Skeletal muscle tissue (tissue), 4 donors: ENCODE data around the gene FOXJ3. TPM values are rescaled to one million over a fixed set of nuclear protein-coding genes. Genes with fewer than 3 reads are reported as not detected.
A peak's percentile ranks its signal among the peaks of the same experiment; 100 is the strongest.

Source experiments
- H3K27ac ChIP-seq: one replicate; pipeline ENCODE4 v1.7.0; 2013; ENCODE audit warnings: mild to moderate bottlenecking, low read depth, low read length, inconsistent platforms
- H3K27me3 ChIP-seq, 3 donors: one replicate each; pipeline ENCODE4 v1.7.0; 2013; ENCODE audit warnings: low read length in 3 of 3; ENCODE audit not compliant: control insufficient read depth in 3 of 3, insufficient read depth in 3 of 3
- H3K36me3 ChIP-seq, 3 donors: one replicate each; pipeline ENCODE4 v1.7.0; 2013; ENCODE audit warnings: low read length in 3 of 3; ENCODE audit not compliant: control insufficient read depth in 3 of 3, insufficient read depth in 3 of 3
- H3K4me1 ChIP-seq, 3 donors: one replicate each; pipeline ENCODE4 v1.7.0; 2013; ENCODE audit warnings: low read length in 3 of 3, mild to moderate bottlenecking in 3 of 3; ENCODE audit not compliant: control insufficient read depth in 3 of 3, insufficient read depth in 3 of 3
- H3K4me3 ChIP-seq, 3 donors: one replicate each; pipeline ENCODE4 v1.7.0; 2013; ENCODE audit warnings: low read length in 3 of 3
- H3K9ac ChIP-seq, 3 donors: one replicate each; pipeline ENCODE4 v1.7.0; 2013; ENCODE audit warnings: low read length in 3 of 3, mild to moderate bottlenecking in 3 of 3, moderate library complexity in 2 of 3, low read depth in 1 of 3
- H3K9me3 ChIP-seq, 3 donors: one replicate each; pipeline ENCODE4 v1.7.0; 2013; ENCODE audit warnings: low read length in 3 of 3; ENCODE audit not compliant: control insufficient read depth in 3 of 3
- total RNA-seq: library from RNA; depleted of rRNA; stranded (reverse); fragments of >200 nt; gene quantifications from one replicate; pipeline ENCODE4 v1.2.3, GENCODE V29; 2014
- donor health status: Osteomylitis.

The FOXJ3 gene
- total RNA-seq, 1 donor from 2014 or later: 65.2 TPM

- H3K9me3 ChIP-seq: no peaks in the 10 kb centered on the region
- H3K4me1 ChIP-seq: peaks cover 8 to 25% (median 8%) of the 10 kb centered on the region in 3 donors
- H3K9ac ChIP-seq: no peak overlapping the region
- H3K36me3 ChIP-seq: no peaks in the 10 kb centered on the region
- H3K4me3 ChIP-seq: no peak overlapping the region
- no peak overlapping the region for H3K27ac ChIP-seq
- no peaks in the 10 kb centered on the region for H3K27me3 ChIP-seq
Observed at GRCh38 chr1:42313970-42314369, 21.1 kb downstream of the FOXJ3 start.

DNA sequence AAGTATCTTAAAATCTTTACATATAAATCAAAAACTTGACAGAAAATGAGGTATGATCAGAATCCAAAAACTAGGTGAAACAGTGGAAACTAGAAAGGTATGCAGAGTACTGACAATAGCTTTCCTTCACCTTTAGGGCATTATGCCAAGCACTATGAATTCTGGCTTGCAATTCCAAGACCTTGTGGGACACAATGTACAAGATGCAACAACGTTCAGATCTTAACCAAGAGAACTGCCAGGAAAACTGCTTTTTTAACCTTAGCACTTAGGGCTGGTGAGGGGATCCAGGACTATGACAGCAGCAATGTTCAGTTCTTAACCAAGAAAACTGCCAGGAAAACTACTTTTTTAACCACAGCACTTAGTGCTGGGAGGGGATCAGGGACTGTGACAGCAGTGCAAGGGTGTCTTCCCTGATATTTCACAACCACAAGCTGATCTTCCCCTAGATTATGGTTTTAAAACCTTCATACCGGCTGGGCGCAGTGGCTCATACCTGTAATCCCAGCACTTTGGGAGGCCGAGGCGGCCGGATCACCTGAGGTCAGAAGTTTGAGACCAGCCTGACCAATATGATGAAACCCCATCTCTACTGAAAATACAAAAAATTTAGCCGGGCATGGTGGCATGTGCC is 22.3 kb downstream of the FOXJ3 start:
- Histone ChIP-seq H3K9me3 (no peaks in the 10 kb centered on the region), H3K36me3 (no peaks in the 10 kb centered on the region), H3K27ac (no peak overlapping the region), H3K4me3 (no peak overlapping the region), H3K27me3 (no peaks in the 10 kb centered on the region), H3K4me1 (peaks cover 4 to 23% (median 8%) of the 10 kb centered on the region in 3 donors), H3K9ac (peak overlapping the region in 1 of 3 donors; percentile 34)

DNA sequence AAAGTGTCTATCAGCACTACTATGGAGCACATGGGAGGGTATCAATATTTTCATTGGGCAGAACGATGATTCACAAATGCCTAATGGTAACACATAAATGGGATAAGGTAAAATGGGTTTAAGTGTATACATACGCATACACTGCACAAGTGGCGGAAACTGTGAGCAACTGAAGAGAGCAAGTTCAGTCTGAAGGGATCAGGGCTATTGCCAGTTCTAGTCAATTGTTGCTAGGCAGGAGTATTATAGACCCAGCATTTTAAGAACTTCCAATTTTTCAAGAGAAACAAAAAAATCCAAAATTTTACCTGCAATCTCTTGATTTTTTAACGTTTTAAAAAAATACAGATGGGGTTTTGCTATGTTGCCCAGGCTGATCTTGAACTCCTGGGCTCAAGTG is 23.1 kb downstream of the FOXJ3 start:
- no peak overlapping the region for H3K4me3 ChIP-seq
- no peak overlapping the region for H3K9ac ChIP-seq
- no peaks in the 10 kb centered on the region for H3K36me3 ChIP-seq
- peaks cover 4 to 23% (median 8%) of the 10 kb centered on the region in 3 donors for H3K4me1 ChIP-seq
- no peaks in the 10 kb centered on the region for H3K27me3 ChIP-seq
- no peaks in the 10 kb centered on the region for H3K9me3 ChIP-seq
- H3K27ac ChIP-seq: no peak overlapping the region

DNA sequence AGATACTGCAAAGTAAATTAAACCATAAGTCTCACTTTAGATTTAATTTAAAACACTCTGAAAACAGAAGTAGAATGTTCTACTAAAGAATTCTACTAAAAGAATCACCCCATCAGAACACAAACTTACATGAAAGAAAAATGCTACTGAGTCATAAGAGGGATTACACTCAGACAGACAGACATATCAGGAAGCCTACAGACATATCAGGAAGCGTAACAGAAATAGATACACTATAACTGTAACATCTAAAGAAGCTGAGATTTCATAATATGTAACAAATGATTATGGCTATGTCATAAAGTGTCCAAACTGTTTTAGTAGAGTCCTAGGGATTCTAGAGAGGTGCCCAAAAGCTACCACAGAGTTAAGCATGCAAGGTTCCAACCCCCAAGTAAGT is 23.9 kb downstream of the FOXJ3 start:
- H3K27me3 ChIP-seq: no peaks in the 10 kb centered on the region
- no peak overlapping the region for H3K27ac ChIP-seq
- H3K36me3 ChIP-seq: no peaks in the 10 kb centered on the region
- peaks cover 4 to 23% (median 8%) of the 10 kb centered on the region in 3 donors for H3K4me1 ChIP-seq
- no peak overlapping the region for H3K9ac ChIP-seq
- H3K4me3 ChIP-seq: no peak overlapping the region
- H3K9me3 ChIP-seq: no peaks in the 10 kb centered on the region

- no peak overlapping the region for H3K9ac ChIP-seq
- H3K4me1 ChIP-seq: peaks cover 0 to 2% (median 0%) of the 10 kb centered on the region in 3 donors
- no peak overlapping the region for H3K27ac ChIP-seq
- no peak overlapping the region for H3K4me3 ChIP-seq
- peaks cover 0 to 4% (median 3%) of the 10 kb centered on the region in 3 donors for H3K36me3 ChIP-seq
- no peaks in the 10 kb centered on the region for H3K27me3 ChIP-seq
- no peaks in the 10 kb centered on the region for H3K9me3 ChIP-seq
Observed at GRCh38 chr1:42306977-42307376, 28.1 kb downstream of the FOXJ3 start.

DNA sequence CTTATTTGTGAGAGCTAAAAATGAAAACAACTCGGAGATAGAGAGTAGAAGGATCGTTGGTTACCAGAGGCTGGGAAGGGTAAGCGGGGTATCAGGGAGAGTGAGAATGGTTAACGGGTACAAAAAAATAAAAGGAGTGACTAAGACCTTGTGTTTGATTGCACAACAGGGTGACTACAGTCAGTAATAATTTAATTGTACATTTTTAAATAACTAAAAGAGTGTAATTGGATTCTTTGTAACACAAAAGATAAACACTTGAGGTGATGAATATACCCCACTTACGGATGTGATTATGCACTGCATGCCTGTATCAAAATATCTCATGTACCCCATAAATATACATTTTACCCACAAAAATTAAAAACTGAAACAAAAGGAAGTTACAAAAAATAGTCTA is 29.4 kb downstream of the FOXJ3 start:
- Histone ChIP-seq H3K27ac (no peak overlapping the region), H3K9me3 (no peaks in the 10 kb centered on the region), H3K4me3 (no peak overlapping the region), H3K27me3 (no peaks in the 10 kb centered on the region), H3K36me3 (peaks cover 0 to 9% (median 5%) of the 10 kb centered on the region in 3 donors), H3K4me1 (no peaks in the 10 kb centered on the region), H3K9ac (no peak overlapping the region)

GRCh38 chr1:42302034-42302433 is 33.0 kb downstream of the FOXJ3 start:
- H3K27ac ChIP-seq: no peak overlapping the region
- H3K4me3 ChIP-seq: no peak overlapping the region
- no peaks in the 10 kb centered on the region for H3K9me3 ChIP-seq
- no peak overlapping the region for H3K9ac ChIP-seq
- no peaks in the 10 kb centered on the region for H3K4me1 ChIP-seq
- H3K36me3 ChIP-seq: peaks cover 0 to 9% (median 5%) of the 10 kb centered on the region in 3 donors
- no peaks in the 10 kb centered on the region for H3K27me3 ChIP-seq

DNA sequence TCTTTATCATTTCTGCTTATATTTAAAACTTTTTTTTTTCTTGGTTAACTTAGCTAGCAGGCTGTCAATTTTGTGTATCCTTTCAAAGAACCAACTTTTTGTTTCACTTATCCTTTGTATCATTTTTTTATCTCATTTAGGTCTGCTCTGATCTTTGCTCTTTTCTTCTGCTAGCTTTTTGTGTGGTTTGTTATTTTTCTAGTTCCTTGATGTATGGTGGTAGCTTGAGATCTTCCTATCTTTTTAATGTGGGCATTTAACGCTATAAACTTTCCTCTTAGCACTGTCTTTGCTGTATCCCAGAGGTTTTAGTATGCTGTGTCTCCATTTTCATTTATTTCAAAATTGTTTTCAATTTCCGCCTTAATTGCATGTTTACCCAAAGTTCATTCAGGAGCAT is 36.5 kb downstream of the FOXJ3 start:
- H3K36me3 ChIP-seq: peaks cover 0 to 9% (median 5%) of the 10 kb centered on the region in 3 donors
- no peaks in the 10 kb centered on the region for H3K4me1 ChIP-seq
- no peaks in the 10 kb centered on the region for H3K27me3 ChIP-seq
- no peak overlapping the region for H3K27ac ChIP-seq
- no peak overlapping the region for H3K9ac ChIP-seq
- no peaks in the 10 kb centered on the region for H3K9me3 ChIP-seq
- H3K4me3 ChIP-seq: no peak overlapping the region

GRCh38 chr1:42295816-42296215 is 39.2 kb downstream of the FOXJ3 start:
- H3K27me3 ChIP-seq: no peaks in the 10 kb centered on the region
- H3K27ac ChIP-seq: no peak overlapping the region
- no peaks in the 10 kb centered on the region for H3K4me1 ChIP-seq
- H3K36me3 ChIP-seq: no peaks in the 10 kb centered on the region
- no peaks in the 10 kb centered on the region for H3K9me3 ChIP-seq
- H3K9ac ChIP-seq: no peak overlapping the region
- H3K4me3 ChIP-seq: no peak overlapping the region

DNA sequence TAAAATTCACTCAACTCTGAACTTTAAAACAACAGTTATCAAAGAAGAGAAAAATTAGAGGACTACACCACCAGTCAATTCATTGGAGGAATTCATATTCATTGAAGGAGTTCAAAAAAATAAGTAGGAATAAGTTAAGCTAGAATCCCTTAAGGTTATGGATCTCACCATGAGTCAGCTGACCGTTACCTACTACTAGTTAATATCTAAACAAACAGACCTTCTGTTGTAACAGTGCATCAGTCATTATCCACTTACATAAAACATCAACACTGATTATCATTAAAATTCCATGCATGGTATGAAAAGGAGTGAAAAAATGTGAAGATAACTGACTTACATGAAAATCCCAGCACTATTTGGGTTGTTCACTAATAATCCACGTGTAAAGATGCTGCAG is 44.9 kb downstream of the FOXJ3 start:
- no peak overlapping the region for H3K9ac ChIP-seq
- H3K9me3 ChIP-seq: no peaks in the 10 kb centered on the region
- no peak overlapping the region for H3K4me3 ChIP-seq
- no peak overlapping the region for H3K27ac ChIP-seq
- H3K36me3 ChIP-seq: no peaks in the 10 kb centered on the region
- no peaks in the 10 kb centered on the region for H3K27me3 ChIP-seq
- H3K4me1 ChIP-seq: no peaks in the 10 kb centered on the region
